Measurements from ENCODE around the gene TINAGL1.

DNA sequence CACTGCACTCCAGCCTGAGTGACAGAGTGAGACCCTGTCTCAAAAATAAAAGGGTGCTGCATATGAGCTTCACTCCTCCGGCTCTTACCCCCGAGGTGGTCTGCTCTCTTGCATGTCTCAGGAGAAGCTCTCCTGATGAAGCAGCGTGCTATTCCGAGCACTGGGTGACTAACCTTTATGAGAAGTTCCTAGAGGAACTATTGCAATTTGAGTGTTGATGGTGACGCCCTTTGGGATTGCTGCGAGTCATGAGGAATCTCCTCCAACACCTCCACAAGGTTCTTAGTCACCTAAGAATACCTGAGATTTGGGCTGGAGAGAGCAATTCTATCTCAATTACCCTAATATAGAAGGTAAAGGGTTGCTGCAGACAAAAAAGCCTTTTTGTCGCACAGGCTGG lies 40.8 kb upstream of the TINAGL1 start:
- TF ChIP-seq CTCF (IDR thresholded peaks at IDR 0.05): no peak
- TF ChIP-seq EP300 (IDR thresholded peaks at IDR 0.05): no peak
- TF ChIP-seq POLR2A (IDR thresholded peaks at IDR 0.05): no peak
- TF ChIP-seq POLR2AphosphoS5 (IDR thresholded peaks at IDR 0.05): no peak
